HUES48 (cell line): Measurements from ENCODE around the gene SLC26A11.

Experiments
- H3K27ac ChIP-seq: one replicate; pipeline ENCODE4 v1.7.0; 2013; ENCODE audit warnings: low read depth, low read length, inconsistent platforms
- H3K27me3 ChIP-seq: 2 replicates; pipeline ENCODE4 v1.6.1; 2013; ENCODE audit warnings: mild to moderate bottlenecking, low read length; ENCODE audit not compliant: control insufficient read depth, insufficient read depth
- H3K36me3 ChIP-seq: 2 replicates; pipeline ENCODE4 v1.6.1; 2013; ENCODE audit warnings: low read length; ENCODE audit not compliant: control insufficient read depth, insufficient read depth
- H3K4me1 ChIP-seq: 2 replicates; pipeline ENCODE4 v1.6.1; 2013; ENCODE audit warnings: mild to moderate bottlenecking, low read length; ENCODE audit not compliant: control insufficient read depth, insufficient read depth
- H3K4me3 ChIP-seq: 2 replicates; pipeline ENCODE4 v1.5.1; 2013; ENCODE audit warnings: mild to moderate bottlenecking, low read depth, low read length
- H3K9ac ChIP-seq: 2 replicates; pipeline ENCODE4 v1.6.1; 2013; ENCODE audit warnings: mild to moderate bottlenecking, low read depth, low read length, moderate library complexity
- H3K9me3 ChIP-seq: 2 replicates; pipeline ENCODE4 v1.6.1; 2013; ENCODE audit warnings: low read length; ENCODE audit not compliant: control insufficient read depth, insufficient read depth

Gene SLC26A11

GRCh38 chr17:80262775-80263244 lies 42.6 kb downstream of the SLC26A11 start:
- Histone ChIP-seq H3K9ac (no peak overlapping the region), H3K4me3 (no peak overlapping the region), H3K4me1 (peaks cover 21% of the 10 kb centered on the region), H3K36me3 (peaks cover 19% of the 10 kb centered on the region), H3K9me3 (no peaks in the 10 kb centered on the region), H3K27me3 (no peaks in the 10 kb centered on the region), H3K27ac (peak overlapping the region; percentile 100)

- peaks cover 19% of the 10 kb centered on the region for H3K36me3 ChIP-seq
- H3K9me3 ChIP-seq, result no peaks in the 10 kb centered on the region
- no peak overlapping the region for H3K9ac ChIP-seq
- no peak overlapping the region for H3K27ac ChIP-seq
- no peak overlapping the region for H3K4me3 ChIP-seq
- H3K4me1 ChIP-seq, result peaks cover 19% of the 10 kb centered on the region
- H3K27me3 ChIP-seq, result no peaks in the 10 kb centered on the region
Measured at GRCh38 chr17:80263253-80264204, 43.3 kb downstream of the SLC26A11 start.

GRCh38 chr17:80264205-80265075 lies 44.2 kb downstream of the SLC26A11 start:
- Histone ChIP-seq H3K4me3 (no peak overlapping the region), H3K9me3 (no peaks in the 10 kb centered on the region), H3K27ac (no peak overlapping the region), H3K27me3 (no peaks in the 10 kb centered on the region), H3K4me1 (peaks cover 19% of the 10 kb centered on the region), H3K9ac (no peak overlapping the region), H3K36me3 (peaks cover 27% of the 10 kb centered on the region)

- H3K27ac ChIP-seq, result no peak overlapping the region
- H3K36me3 ChIP-seq, result peaks cover 29% of the 10 kb centered on the region
- peaks cover 29% of the 10 kb centered on the region for H3K4me1 ChIP-seq
- H3K9ac ChIP-seq, result no peak overlapping the region
- no peaks in the 10 kb centered on the region for H3K27me3 ChIP-seq
- no peaks in the 10 kb centered on the region for H3K9me3 ChIP-seq
- H3K4me3 ChIP-seq, result no peak overlapping the region
Measured at GRCh38 chr17:80265205-80266068, 45.2 kb downstream of the SLC26A11 start.

- Histone ChIP-seq H3K9me3 (no peaks in the 10 kb centered on the region), H3K4me1 (peaks cover 30% of the 10 kb centered on the region), H3K36me3 (peaks cover 29% of the 10 kb centered on the region), H3K27me3 (no peaks in the 10 kb centered on the region), H3K4me3 (no peak overlapping the region), H3K9ac (no peak overlapping the region), H3K27ac (no peak overlapping the region)
Measured at GRCh38 chr17:80267391-80267790, 47.2 kb downstream of the SLC26A11 start.

- no peak overlapping the region for H3K4me3 ChIP-seq
- no peak overlapping the region for H3K27ac ChIP-seq
- no peaks in the 10 kb centered on the region for H3K9me3 ChIP-seq
- H3K27me3 ChIP-seq, result no peaks in the 10 kb centered on the region
- H3K9ac ChIP-seq, result no peak overlapping the region
- peaks cover 29% of the 10 kb centered on the region for H3K36me3 ChIP-seq
- H3K4me1 ChIP-seq, result peaks cover 21% of the 10 kb centered on the region
Measured at GRCh38 chr17:80268427-80268826, 48.2 kb downstream of the SLC26A11 start.

GRCh38 chr17:80269405-80269807 lies 49.2 kb downstream of the SLC26A11 start:
- Histone ChIP-seq H3K9me3 (no peaks in the 10 kb centered on the region), H3K27me3 (no peaks in the 10 kb centered on the region), H3K4me1 (peaks cover 17% of the 10 kb centered on the region), H3K4me3 (no peak overlapping the region), H3K27ac (no peak overlapping the region), H3K36me3 (peaks cover 28% of the 10 kb centered on the region), H3K9ac (no peak overlapping the region)

GRCh38 chr17:80270104-80270503 lies 49.9 kb downstream of the SLC26A11 start:
- Histone ChIP-seq H3K4me1 (peaks cover 17% of the 10 kb centered on the region), H3K9me3 (no peaks in the 10 kb centered on the region), H3K9ac (no peak overlapping the region), H3K36me3 (peaks cover 22% of the 10 kb centered on the region), H3K27me3 (no peaks in the 10 kb centered on the region), H3K4me3 (peak overlapping the region; percentile 7; the same call in 1 of the 2 replicates), H3K27ac (peak overlapping the region; percentile 87)

GRCh38 chr17:80270836-80271235 lies 50.6 kb downstream of the SLC26A11 start:
- peak overlapping the region; percentile 87 for H3K27ac ChIP-seq
- H3K9me3 ChIP-seq, result no peaks in the 10 kb centered on the region
- no peak overlapping the region for H3K9ac ChIP-seq
- peaks cover 15% of the 10 kb centered on the region for H3K36me3 ChIP-seq
- H3K4me1 ChIP-seq, result peaks cover 17% of the 10 kb centered on the region
- 0 out of 2 replicates have a peak overlapping the region, but pooled peaks have one; percentile 7 for H3K4me3 ChIP-seq
- H3K27me3 ChIP-seq, result no peaks in the 10 kb centered on the region

GRCh38 chr17:80272366-80272765 lies 52.1 kb downstream of the SLC26A11 start:
- Histone ChIP-seq H3K4me3 (no peak overlapping the region), H3K36me3 (peaks cover 10% of the 10 kb centered on the region), H3K27me3 (no peaks in the 10 kb centered on the region), H3K27ac (no peak overlapping the region), H3K9me3 (no peaks in the 10 kb centered on the region), H3K4me1 (peaks cover 17% of the 10 kb centered on the region), H3K9ac (no peak overlapping the region)
